Stimulated activated CD4-positive, alpha-beta T cell treated with anti-CD3 and anti-CD28 coated beads, Interleukin-15, amount 100 ng/mL, for 48 hours (primary cell): Measurements from ENCODE around the gene ISL1.

Source experiments
- DNase-seq, 2 donors: peaks; one replicate each; pipeline ENCODE4 v3.0.0-alpha.2; 2020; ENCODE audit warnings: low read depth in 2 of 2

ISL1 gene

GRCh38 chr5:51386916-51387883 lies 4.0 kb downstream of the ISL1 start:
- DNase-seq: no peak

GRCh38 chr5:51387884-51388275 lies 4.6 kb downstream of the ISL1 start:
- no peak for DNase-seq

DNA sequence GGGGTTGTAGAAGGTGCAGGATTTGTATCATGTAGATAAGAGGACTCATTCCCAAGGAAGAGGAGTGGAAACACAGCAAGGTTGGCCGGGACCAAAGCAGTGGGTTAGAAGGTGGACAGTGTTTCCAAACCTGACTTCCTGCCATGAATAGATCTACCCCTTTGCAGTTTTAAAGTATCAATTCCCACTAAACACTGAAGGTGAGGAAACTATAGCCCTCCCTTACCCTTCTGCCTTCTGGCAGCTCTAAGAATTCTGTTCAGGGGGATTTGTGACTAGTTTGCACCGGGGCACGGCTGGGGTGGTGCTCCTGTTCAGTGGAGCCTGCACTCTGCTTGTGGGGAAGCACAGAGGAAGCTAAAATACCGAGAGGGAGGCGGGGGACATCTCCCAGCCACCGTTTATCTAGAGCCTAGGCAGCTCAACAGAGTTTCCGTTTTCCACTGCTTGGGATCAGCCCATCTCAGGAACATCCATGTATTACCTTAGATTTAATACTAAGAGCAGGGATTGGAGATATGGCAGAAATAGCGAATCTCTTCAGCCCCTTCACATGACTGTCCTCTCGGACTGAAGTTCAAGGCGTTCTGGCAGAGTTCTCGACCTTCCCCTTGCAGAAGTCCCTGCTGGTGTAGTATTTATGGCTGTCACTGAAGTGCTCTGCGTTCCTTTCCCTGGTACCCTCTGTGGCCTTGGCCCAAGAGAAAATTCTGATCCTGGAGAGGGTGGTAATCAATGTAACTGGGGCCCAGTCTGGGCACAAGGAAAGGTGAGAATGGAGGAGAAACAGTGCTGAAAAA lies 5.4 kb downstream of the ISL1 start:
- DNase-seq: no peak

GRCh38 chr5:51389288-51389576 lies 6.0 kb downstream of the ISL1 start:
- no peak for DNase-seq

DNA sequence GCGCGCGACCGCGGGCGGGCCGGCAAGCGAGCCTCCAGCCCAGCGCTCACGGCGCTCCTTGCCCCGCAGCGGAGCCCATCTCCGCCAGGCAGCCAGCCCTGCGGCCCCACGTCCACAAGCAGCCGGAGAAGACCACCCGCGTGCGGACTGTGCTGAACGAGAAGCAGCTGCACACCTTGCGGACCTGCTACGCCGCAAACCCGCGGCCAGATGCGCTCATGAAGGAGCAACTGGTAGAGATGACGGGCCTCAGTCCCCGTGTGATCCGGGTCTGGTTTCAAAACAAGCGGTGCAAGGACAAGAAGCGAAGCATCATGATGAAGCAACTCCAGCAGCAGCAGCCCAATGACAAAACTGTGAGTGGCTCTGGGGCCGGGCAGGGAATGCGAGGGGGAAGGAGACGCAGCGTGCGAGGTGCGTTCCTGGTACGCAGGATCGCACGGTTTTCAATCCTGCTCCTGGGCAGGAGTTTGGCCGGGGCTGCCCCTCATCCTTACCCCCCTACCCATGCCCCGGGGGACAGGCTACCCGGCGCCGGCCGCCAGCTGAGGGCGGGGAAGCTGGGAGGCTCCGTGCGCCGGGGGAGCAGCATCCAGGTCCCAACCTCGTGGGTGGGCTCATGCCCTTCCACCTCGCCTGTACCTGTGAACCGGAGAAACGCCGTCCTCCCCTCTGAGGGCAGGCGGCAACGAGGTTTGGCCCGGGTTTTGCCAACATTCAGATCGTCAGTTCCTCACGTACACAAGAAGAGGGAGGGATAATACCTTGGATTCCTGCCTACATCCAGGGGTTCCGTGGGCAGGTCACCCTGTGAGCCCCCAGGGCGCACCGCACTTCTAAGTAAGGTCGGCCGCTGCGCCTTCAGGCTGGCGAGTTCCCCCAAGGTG lies 6.6 kb downstream of the ISL1 start:
- no peak for DNase-seq

DNA sequence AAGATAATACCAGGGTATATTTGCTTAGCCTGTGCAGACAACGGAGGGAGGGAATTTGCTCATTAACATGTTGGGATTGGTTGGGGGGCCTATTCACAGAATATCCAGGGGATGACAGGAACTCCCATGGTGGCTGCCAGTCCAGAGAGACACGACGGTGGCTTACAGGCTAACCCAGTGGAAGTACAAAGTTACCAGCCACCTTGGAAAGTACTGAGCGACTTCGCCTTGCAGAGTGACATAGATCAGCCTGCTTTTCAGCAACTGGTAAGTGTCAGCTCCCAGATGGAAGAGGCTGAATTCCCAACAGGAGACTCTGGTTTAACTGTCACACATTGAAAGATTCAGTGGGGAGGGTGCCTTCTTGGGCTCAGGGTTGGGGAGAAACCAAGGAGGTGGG lies 7.9 kb downstream of the ISL1 start:
- no peak for DNase-seq

DNA sequence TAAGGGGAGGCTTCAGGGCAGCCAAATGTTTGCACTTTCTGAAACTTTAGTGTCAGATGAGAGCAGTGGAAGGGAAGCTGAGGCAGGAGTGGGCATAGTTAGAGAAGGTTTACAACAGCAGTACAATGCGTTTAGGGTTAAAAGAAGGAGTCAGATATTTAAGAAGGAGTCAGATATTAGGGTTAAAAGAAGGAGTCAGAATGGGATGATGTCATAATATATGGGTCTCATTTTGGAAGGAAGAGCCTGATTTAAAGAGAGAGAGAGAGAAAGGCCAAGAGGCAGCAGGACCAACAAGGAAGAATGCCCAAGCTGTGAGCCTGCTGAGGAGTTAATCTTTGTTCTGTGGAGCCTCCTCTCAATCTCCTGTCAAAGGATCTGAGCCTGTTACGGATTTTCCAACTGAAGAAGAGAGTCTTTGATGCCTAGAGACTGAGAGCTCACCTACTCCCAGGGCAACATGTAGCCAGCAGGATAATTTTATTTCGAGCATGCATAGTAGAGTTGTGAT lies 9.5 kb downstream of the ISL1 start:
- no peak for DNase-seq

GRCh38 chr5:51394609-51395008 lies 11.4 kb downstream of the ISL1 start:
- no peak for DNase-seq

DNA sequence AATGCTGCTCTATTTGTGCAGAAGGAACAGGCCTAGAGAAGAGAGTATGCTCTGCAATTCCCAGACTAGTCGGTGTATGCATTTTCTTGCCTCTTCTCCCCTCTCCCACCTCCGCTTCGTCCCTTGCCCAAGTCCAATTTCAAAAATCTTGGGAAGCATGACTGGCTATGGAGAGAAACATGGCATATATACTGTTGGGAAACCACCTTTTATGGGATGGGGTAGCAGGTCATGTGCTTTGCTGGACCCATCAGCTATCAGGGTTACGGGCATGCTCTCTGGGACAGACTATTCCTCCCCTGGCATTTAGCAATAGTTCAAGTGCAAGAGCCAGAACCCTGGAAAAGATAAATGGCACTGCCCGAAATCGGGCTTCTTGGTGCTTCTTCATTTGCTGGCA lies 12.0 kb downstream of the ISL1 start:
- no peak for DNase-seq

GRCh38 chr5:51395666-51396356 lies 12.6 kb downstream of the ISL1 start:
- DNase-seq: no peak

GRCh38 chr5:51396797-51397196 lies 13.5 kb downstream of the ISL1 start:
- no peak for DNase-seq

- no peak for DNase-seq
These were observed 14.7 kb downstream of the ISL1 start for GRCh38 chr5:51397996-51398395.

GRCh38 chr5:51398875-51399642 lies 15.8 kb downstream of the ISL1 start:
- DNase-seq: no peak

- no peak for DNase-seq
These were observed 16.4 kb downstream of the ISL1 start for GRCh38 chr5:51399643-51400006.

GRCh38 chr5:51404255-51404654 lies 21.0 kb downstream of the ISL1 start:
- no peak for DNase-seq

DNA sequence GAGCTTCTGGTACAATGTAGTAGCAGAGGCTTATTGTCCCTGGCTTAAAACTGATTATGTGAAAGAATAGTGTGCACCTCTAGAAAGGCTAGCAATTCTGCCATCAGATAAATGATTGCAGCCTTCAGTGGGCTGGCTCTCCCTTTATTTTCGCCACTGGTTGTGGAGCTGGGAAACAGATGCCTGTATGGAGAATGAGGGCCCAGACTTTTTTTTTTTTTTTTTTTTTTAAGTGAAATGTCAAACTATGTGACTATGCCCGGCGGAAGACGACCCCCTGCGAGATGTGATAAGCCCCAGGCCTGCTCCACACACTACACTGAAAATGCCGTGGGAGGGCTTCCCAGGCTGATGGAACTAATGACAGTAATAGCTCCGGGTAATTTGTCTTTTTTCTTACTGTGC lies 28.7 kb downstream of the ISL1 start:
- DNase-seq: no peak

DNA sequence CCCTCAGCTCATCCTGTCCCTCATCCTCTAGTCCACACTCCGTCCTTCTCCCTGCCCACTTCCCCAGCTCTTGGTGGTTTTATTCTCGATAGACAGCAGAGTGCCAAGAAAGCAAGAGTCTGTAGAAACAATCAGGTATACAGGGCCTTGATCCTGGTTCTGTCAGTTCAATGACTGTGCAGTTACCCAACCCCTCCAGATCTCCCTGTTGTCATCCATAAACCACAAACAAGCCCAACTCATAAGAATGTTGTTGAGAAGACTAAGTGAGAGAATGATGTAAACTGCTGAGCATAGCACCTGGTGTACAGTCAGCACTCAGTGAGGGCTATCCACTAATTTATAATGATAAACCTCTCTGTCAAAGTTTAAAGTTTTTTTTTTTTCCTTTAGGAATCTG lies 31.3 kb downstream of the ISL1 start:
- DNase-seq: no peak

GRCh38 chr5:51416149-51416548 lies 32.9 kb downstream of the ISL1 start:
- DNase-seq: no peak

DNA sequence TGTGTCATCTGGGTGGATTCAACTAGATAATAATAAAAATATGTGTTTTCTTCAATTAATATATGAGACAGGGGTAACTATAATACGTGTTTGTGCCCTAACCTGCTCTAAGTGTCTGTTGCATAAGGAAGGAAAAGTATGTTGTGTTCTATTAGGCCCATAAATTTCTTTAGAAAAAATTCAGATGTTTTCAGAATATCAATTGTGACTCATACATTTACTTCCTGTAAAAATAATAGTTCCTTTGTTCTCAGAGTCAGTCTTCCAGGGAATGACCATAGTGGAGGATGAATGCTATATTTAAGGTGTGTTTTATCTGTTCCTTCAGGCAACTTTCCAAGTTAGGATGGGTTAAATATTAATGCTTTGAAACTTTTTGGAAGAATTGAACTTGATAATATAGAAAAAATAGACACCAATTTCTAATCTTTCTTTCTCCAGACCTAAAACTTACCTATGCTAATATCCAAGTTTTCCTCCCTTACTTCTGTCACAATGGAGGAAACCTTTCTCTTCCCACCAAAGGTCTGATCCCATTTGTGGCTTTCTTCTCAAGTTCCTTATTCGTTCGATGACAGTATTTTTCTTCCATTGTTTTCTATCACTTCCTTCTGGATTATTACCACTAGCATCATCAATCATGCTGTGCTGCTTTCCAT lies 49.9 kb downstream of the ISL1 start:
- no peak for DNase-seq

- DNase-seq: no peak
These were observed 56.0 kb downstream of the ISL1 start for GRCh38 chr5:51439232-51439631.
